Muscle of leg (tissue), 11 donors: Measurements from ENCODE around the gene THAP7. TPM values are rescaled to one million over a fixed set of nuclear protein-coding genes. Genes with fewer than 3 reads are reported as not detected.
"Not testable (repeated sequence)": the region's sequence is repeated elsewhere in the genome, so short reads cannot be mapped to it uniquely, and the experiment has no call there.

ENCODE experiments used
- DNase-seq: peaks from one replicate; pipeline ENCODE4 v3.0.0; 2013
- H3K27ac ChIP-seq: one replicate; pipeline ENCODE4 v1.5.1; 2013; ENCODE audit warnings: mild to moderate bottlenecking, low read length, control low read depth
- H3K27me3 ChIP-seq: one replicate; pipeline ENCODE4 v1.6.1; 2013; ENCODE audit warnings: low read length; ENCODE audit not compliant: control insufficient read depth, insufficient read depth
- H3K36me3 ChIP-seq: one replicate; pipeline ENCODE4 v1.6.1; 2013; ENCODE audit warnings: low read length; ENCODE audit not compliant: control insufficient read depth, insufficient read depth
- H3K4me1 ChIP-seq: one replicate; pipeline ENCODE4 v1.6.1; 2013; ENCODE audit warnings: low read length; ENCODE audit not compliant: control insufficient read depth, insufficient read depth
- H3K4me3 ChIP-seq: one replicate; pipeline ENCODE4 v1.5.1; 2013; ENCODE audit warnings: low read length, control low read depth
- H3K9me3 ChIP-seq: replicated peaks from 2 replicates; pipeline ENCODE4 v1.6.1; 2013; ENCODE audit warnings: low read depth, low read length; ENCODE audit not compliant: control insufficient read depth
- WGBS: methylation state at CpG from one replicate; pipeline ENCODE4 v1.1.5; 2013; ENCODE audit warnings: missing lambda C conversion rate; ENCODE audit not compliant: insufficient coverage; 5-methylcytosine and 5-hydroxymethylcytosine counted together
- polyA plus RNA-seq, 8 donors: library from polyadenylated mRNA; unstranded; fragments of 120-200 nt; gene quantifications; one replicate each; pipeline versions ENCODE4 v1.2.1 to v1.2.3, GENCODE V29; 2013; ENCODE audit warnings: inconsistent platforms in 1 of 8, low replicate concordance in 1 of 8; ENCODE audit not compliant: insufficient read length in 8 of 8, insufficient read depth in 1 of 8
- total RNA-seq: library from RNA; stranded (reverse); fragments of 120-200 nt; gene quantifications from one replicate; pipeline ENCODE4 v1.2.4, GENCODE V29; 2013

THAP7 gene
- total and polyA plus RNA-seq, 9 donors: 18.8 to 22.1 (median 20.0) TPM

GRCh38 chr22:21044931-21045584 is 43.1 kb upstream of the THAP7 start:
- 16% methylated on average over 14 of the region's 15 CpGs for whole genome bisulfite sequencing
- H3K9me3 ChIP-seq: no peaks in the 10 kb centered on the region
- H3K27ac ChIP-seq: peak overlapping the region; percentile 81
- H3K4me1 ChIP-seq: peaks cover 33% of the 10 kb centered on the region
- DNase-seq: peak; percentile 64
- H3K27me3 ChIP-seq: no peaks in the 10 kb centered on the region
- H3K36me3 ChIP-seq: no peaks in the 10 kb centered on the region
- peak overlapping the region; percentile 51 for H3K4me3 ChIP-seq

- H3K4me1 ChIP-seq: peaks cover 33% of the 10 kb centered on the region
- H3K27me3 ChIP-seq: no peaks in the 10 kb centered on the region
- 80% methylated on average over 5 of the region's 15 CpGs for WGBS
- H3K36me3 ChIP-seq: no peaks in the 10 kb centered on the region
- H3K9me3 ChIP-seq: no peaks in the 10 kb centered on the region
- peak overlapping the region; percentile 69 for H3K27ac ChIP-seq
- DNase-seq: no peak
- peak overlapping the region; percentile 51 for H3K4me3 ChIP-seq
These were observed 42.1 kb upstream of the THAP7 start for GRCh38 chr22:21043860-21044535.

GRCh38 chr22:21042978-21043859 is 41.3 kb upstream of the THAP7 start:
- Histone ChIP-seq H3K27ac (no peak overlapping the region), H3K9me3 (no peaks in the 10 kb centered on the region), H3K27me3 (no peaks in the 10 kb centered on the region), H3K36me3 (no peaks in the 10 kb centered on the region), H3K4me1 (peaks cover 33% of the 10 kb centered on the region), H3K4me3 (no peak overlapping the region)
- WGBS: 58% methylated on average over 3 of the region's 6 CpGs
- no peak for DNase-seq

- Histone ChIP-seq H3K36me3 (no peaks in the 10 kb centered on the region), H3K27me3 (no peaks in the 10 kb centered on the region), H3K4me1 (peaks cover 39% of the 10 kb centered on the region), H3K4me3 (no peak overlapping the region), H3K27ac (no peak overlapping the region), H3K9me3 (no peaks in the 10 kb centered on the region)
- DNase-seq: no peak
- WGBS: 68% methylated on average over 4 of the region's 4 CpGs
These were observed 40.0 kb upstream of the THAP7 start for GRCh38 chr22:21041937-21042336.

- not testable (repeated sequence) for H3K27me3 ChIP-seq, H3K36me3 ChIP-seq, H3K27ac ChIP-seq, H3K9me3 ChIP-seq, DNase-seq, H3K4me3 ChIP-seq
- no CpG with 5 or more reads among the region's 5 CpGs for WGBS
- peaks cover 18% of the 10 kb centered on the region for H3K4me1 ChIP-seq
These were observed 37.2 kb upstream of the THAP7 start for GRCh38 chr22:21039158-21039557.

GRCh38 chr22:21038405-21038804 is 36.5 kb upstream of the THAP7 start:
- DNase-seq: peak; percentile 63
- Histone ChIP-seq H3K27ac (no peak overlapping the region), H3K9me3 (no peaks in the 10 kb centered on the region), H3K4me1 (peaks cover 10% of the 10 kb centered on the region), H3K4me3 (no peak overlapping the region), H3K36me3 (no peaks in the 10 kb centered on the region), H3K27me3 (peaks cover under 1% of the 10 kb centered on the region)
- WGBS: no CpG with 5 or more reads among the region's 2 CpGs

GRCh38 chr22:21034989-21035388 is 33.1 kb upstream of the THAP7 start:
- H3K27me3 ChIP-seq: peaks cover 21% of the 10 kb centered on the region
- H3K4me1 ChIP-seq: peaks cover 22% of the 10 kb centered on the region

GRCh38 chr22:21033895-21034294 is 32.0 kb upstream of the THAP7 start:
- no peak overlapping the region for H3K4me3 ChIP-seq
- no peak overlapping the region for H3K27ac ChIP-seq
- H3K9me3 ChIP-seq: no peaks in the 10 kb centered on the region
- no peak for DNase-seq
- no peaks in the 10 kb centered on the region for H3K36me3 ChIP-seq
- WGBS: no CpG with 5 or more reads among the region's 3 CpGs
- peaks cover 26% of the 10 kb centered on the region for H3K4me1 ChIP-seq
- H3K27me3 ChIP-seq: peaks cover 21% of the 10 kb centered on the region

More at GRCh38 chr22:21034989-21035388, 33.1 kb upstream of the THAP7 start:
- WGBS: no CpG with 5 or more reads among the region's 3 CpGs
- no peak for DNase-seq
- no peaks in the 10 kb centered on the region for H3K9me3 ChIP-seq
- no peak overlapping the region for H3K27ac ChIP-seq
- no peaks in the 10 kb centered on the region for H3K36me3 ChIP-seq
- H3K4me3 ChIP-seq: no peak overlapping the region

GRCh38 chr22:21032868-21033688 is 31.2 kb upstream of the THAP7 start:
- DNase-seq: no peak
- 80% methylated on average over 6 of the region's 12 CpGs for WGBS
- Histone ChIP-seq H3K36me3 (peaks cover 5% of the 10 kb centered on the region), H3K4me1 (peaks cover 33% of the 10 kb centered on the region), H3K27ac (no peak overlapping the region), H3K9me3 (no peaks in the 10 kb centered on the region), H3K27me3 (peaks cover 21% of the 10 kb centered on the region), H3K4me3 (no peak overlapping the region)
